Calu3 (cell line): Measurements from ENCODE around the gene NOL3. TPM values are rescaled to one million over a fixed set of nuclear protein-coding genes. Genes with fewer than 3 reads are reported as not detected.
A peak's percentile ranks its signal among the peaks of the same experiment; 100 is the strongest.

Experiments
- BruUV-seq: library from RNA; stranded (reverse); fragments of 400-500 nt; replicated peaks from 2 replicates; lab custom pipeline; 2021; lab: Mats Ljungman, UMichigan
- CTCF ChIA-PET: fragments of 300-600 bp; sonication (Branson Sonifier 250); formaldehyde crosslinking; loops from one replicate; lab custom pipeline; 2022; ENCODE audit warnings: antibody characterized with exemption; lab: Charles Lee
- DNase-seq: peaks from one replicate; pipeline ENCODE4 v3.0.0; 2022
- H3K27ac Mint-ChIP-seq: one replicate; pipeline ENCODE4 v1.8.0; 2022; ENCODE audit warnings: mixed read lengths; ENCODE audit not compliant: unreplicated experiment
- H3K27me3 Mint-ChIP-seq: one replicate; pipeline ENCODE4 v1.8.0; 2022; ENCODE audit warnings: mixed read lengths; ENCODE audit not compliant: unreplicated experiment
- H3K36me3 Mint-ChIP-seq: one replicate; pipeline ENCODE4 v1.8.0; 2022; ENCODE audit warnings: mild to moderate bottlenecking, moderate library complexity, mixed read lengths; ENCODE audit not compliant: insufficient read depth, unreplicated experiment
- H3K4me1 Mint-ChIP-seq: one replicate; pipeline ENCODE4 v1.8.0; 2022; ENCODE audit warnings: mild to moderate bottlenecking, low read depth, mixed read lengths; ENCODE audit not compliant: unreplicated experiment
- H3K4me3 Mint-ChIP-seq: one replicate; pipeline ENCODE4 v1.8.0; 2022; ENCODE audit warnings: mild to moderate bottlenecking, low read depth, moderate library complexity, mixed read lengths; ENCODE audit not compliant: unreplicated experiment
- H3K9me3 Mint-ChIP-seq: one replicate; pipeline ENCODE4 v1.8.0; 2022; ENCODE audit warnings: low read depth, mixed read lengths; ENCODE audit not compliant: unreplicated experiment
- intact Hi-C: fragments of 100-400 bp; cut with micrococcal nuclease; formaldehyde crosslinking; loops from one replicate; pipeline ENCODE4 v1.10.0; 2022; ENCODE audit not compliant: unreplicated experiment
- total RNA-seq: library from RNA; stranded (reverse); gene quantifications from 2 replicates; pipeline ENCODE4 v1.2.3, GENCODE V29; 2022
- TF ChIP-seq, protein P1 (sequence below): fragments of 200-600 bp; IDR thresholded peaks from one replicate; pipeline ENCODE4 v1.8.0; 2022; ENCODE audit warnings: antibody characterized with exemption; ENCODE audit not compliant: unreplicated experiment

Gene NOL3
- total RNA-seq, 1 experiment from 2014 or later, result 33.5 TPM

DNA sequence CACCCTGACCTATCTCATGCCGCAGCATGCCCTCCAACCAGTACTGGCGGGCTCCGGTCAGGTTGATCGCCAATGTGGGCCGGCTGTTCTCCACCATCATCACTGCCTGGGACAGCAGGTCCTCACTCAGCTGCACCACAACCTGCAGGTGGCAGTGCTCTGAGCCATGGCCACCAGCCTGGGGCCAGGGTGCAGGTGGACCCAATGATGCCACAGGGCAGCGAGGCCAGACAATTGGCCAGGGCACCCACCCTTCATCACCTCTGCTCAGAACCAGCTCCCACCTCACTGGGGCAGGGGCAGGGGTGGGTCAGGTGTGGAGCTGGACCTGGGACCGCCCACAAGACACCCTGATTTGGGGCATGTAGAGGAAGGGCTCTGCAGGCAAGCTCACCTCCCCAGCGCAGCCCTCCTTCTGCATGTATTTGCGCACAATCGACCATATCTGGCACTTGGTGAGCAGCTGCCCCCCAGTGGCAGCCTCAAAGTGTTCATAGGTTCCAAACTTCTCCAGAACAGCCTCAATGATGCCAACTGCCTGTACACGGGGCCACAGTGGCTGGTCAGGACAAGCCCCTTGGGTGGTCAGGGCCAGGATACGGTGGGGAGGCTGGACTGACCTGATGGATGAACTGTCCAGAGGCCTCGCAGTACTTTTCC lies 9.2 kb downstream of the NOL3 start:
- H3K27me3 Mint-ChIP-seq, result no peaks in the 10 kb centered on the region
- BruUV-seq, result no TSS peak
- peaks cover 29% of the 10 kb centered on the region for H3K4me1 Mint-ChIP-seq
- no peaks in the 10 kb centered on the region for H3K9me3 Mint-ChIP-seq
- H3K36me3 Mint-ChIP-seq, result peaks cover 25% of the 10 kb centered on the region
- CTCF ChIA-PET, result interaction anchor here (1.4 kb wide), 1 partner anchor 23 kb away, joined by 4 read pairs; no protein-coding TSS in a partner anchor
- no peak for DNase-seq
- intact Hi-C loops, result no loop called here
- TF ChIP-seq, protein P1, sequence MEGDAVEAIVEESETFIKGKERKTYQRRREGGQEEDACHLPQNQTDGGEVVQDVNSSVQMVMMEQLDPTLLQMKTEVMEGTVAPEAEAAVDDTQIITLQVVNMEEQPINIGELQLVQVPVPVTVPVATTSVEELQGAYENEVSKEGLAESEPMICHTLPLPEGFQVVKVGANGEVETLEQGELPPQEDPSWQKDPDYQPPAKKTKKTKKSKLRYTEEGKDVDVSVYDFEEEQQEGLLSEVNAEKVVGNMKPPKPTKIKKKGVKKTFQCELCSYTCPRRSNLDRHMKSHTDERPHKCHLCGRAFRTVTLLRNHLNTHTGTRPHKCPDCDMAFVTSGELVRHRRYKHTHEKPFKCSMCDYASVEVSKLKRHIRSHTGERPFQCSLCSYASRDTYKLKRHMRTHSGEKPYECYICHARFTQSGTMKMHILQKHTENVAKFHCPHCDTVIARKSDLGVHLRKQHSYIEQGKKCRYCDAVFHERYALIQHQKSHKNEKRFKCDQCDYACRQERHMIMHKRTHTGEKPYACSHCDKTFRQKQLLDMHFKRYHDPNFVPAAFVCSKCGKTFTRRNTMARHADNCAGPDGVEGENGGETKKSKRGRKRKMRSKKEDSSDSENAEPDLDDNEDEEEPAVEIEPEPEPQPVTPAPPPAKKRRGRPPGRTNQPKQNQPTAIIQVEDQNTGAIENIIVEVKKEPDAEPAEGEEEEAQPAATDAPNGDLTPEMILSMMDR, result no peak
- H3K4me3 Mint-ChIP-seq, result no peak overlapping the region
- H3K27ac Mint-ChIP-seq, result no peak overlapping the region

DNA sequence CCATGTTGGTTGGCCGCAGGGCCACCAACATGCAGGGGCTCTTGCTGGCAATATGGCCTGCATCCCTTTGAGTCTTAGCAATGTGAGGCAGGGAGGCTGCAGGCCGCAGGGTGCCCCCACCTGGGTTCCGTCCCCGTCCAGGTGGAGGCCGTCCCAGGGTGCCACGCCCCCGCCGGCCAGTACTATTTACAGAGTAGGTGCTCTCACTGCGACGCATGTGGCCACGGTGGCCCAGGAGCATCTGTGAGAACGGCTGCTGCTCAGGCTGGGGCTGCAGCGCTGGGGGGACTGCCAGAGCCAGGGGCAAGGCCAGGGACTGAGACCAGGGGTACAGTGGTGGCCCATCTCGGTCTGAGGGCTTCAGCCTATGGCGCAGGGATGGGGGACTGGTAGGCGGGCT lies 9.8 kb downstream of the NOL3 start:
- CTCF ChIA-PET, result no interaction called here
- TF ChIP-seq, protein P1, result no peak
- Mint-ChIP-seq H3K9me3 (no peaks in the 10 kb centered on the region), H3K27ac (no peak overlapping the region), H3K36me3 (peaks cover 24% of the 10 kb centered on the region), H3K4me3 (no peak overlapping the region), H3K27me3 (peaks cover 6% of the 10 kb centered on the region), H3K4me1 (peaks cover 33% of the 10 kb centered on the region)
- DNase-seq, result no peak
- no TSS peak for BruUV-seq
- intact Hi-C loops, result no loop called here

DNA sequence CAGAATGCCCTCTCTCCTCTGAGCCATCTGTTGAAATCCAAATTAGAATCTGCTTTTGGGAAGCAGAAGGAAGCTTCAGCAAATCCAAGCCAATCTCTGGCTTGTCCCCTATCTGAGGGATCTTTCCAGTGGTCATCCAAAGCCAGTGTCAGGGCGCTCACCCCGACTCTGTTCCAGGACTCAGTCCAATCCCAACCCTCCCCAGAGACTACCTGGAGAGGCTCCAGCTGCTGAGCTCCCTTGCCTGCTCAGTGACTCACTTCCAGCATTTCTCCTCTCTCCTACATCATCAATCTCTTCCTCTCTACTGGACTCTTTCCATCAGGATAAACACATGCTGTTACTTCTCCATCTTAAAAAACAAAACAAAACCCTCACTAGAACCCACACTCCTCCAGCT lies 11.0 kb downstream of the NOL3 start:
- H3K36me3 Mint-ChIP-seq, result peaks cover 18% of the 10 kb centered on the region
- CTCF ChIA-PET, result interaction anchor here (0.6 kb wide), 1 partner anchor 396 kb away, joined by 4 read pairs; no protein-coding TSS in a partner anchor
- H3K9me3 Mint-ChIP-seq, result no peaks in the 10 kb centered on the region
- intact Hi-C loops, result no loop called here
- H3K27ac Mint-ChIP-seq, result no peak overlapping the region
- DNase-seq, result no peak
- peaks cover 12% of the 10 kb centered on the region for H3K27me3 Mint-ChIP-seq
- TF ChIP-seq, protein P1, result no peak
- no peak overlapping the region for H3K4me3 Mint-ChIP-seq
- no TSS peak for BruUV-seq
- peaks cover 30% of the 10 kb centered on the region for H3K4me1 Mint-ChIP-seq

DNA sequence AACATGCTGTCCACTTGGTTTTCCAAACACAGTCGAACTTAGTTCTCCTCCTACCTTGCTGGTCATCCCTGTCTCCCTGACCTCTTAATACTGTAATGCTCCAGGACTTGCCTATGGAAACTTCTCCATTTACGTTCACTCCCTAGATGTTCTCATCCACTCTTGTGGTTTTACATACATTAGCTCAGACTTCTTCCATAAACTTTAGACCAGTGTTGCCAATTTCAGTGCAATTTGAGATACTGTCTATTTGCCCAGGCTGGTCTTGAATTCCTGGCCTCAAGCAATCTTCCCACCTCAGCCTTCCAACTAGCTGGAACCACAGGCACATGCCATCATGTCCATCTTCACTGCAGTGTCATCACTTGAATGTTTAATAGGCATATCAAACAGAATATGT lies 11.9 kb downstream of the NOL3 start:
- BruUV-seq, result TSS peak; percentile 51
- H3K4me1 Mint-ChIP-seq, result peaks cover 26% of the 10 kb centered on the region
- H3K4me3 Mint-ChIP-seq, result no peak overlapping the region
- TF ChIP-seq, protein P1, result no peak
- H3K27me3 Mint-ChIP-seq, result peaks cover 12% of the 10 kb centered on the region
- CTCF ChIA-PET, result no interaction called here
- no peak overlapping the region for H3K27ac Mint-ChIP-seq
- H3K9me3 Mint-ChIP-seq, result no peaks in the 10 kb centered on the region
- DNase-seq, result no peak
- intact Hi-C loops, result no loop called here
- H3K36me3 Mint-ChIP-seq, result peaks cover 10% of the 10 kb centered on the region
